Stimulated activated CD4-positive, alpha-beta T cell treated with anti-CD3 and anti-CD28 coated beads, TNF-alpha, amount 100 ng/mL, for 24 hours (primary cell): ENCODE results near the gene AKNAD1.

Experiments used
- DNase-seq, 3 experiments: peaks; one replicate each; pipeline ENCODE4 v3.0.0-alpha.2; 2020; ENCODE audit warnings: low read depth in 3 of 3

Gene AKNAD1

DNA sequence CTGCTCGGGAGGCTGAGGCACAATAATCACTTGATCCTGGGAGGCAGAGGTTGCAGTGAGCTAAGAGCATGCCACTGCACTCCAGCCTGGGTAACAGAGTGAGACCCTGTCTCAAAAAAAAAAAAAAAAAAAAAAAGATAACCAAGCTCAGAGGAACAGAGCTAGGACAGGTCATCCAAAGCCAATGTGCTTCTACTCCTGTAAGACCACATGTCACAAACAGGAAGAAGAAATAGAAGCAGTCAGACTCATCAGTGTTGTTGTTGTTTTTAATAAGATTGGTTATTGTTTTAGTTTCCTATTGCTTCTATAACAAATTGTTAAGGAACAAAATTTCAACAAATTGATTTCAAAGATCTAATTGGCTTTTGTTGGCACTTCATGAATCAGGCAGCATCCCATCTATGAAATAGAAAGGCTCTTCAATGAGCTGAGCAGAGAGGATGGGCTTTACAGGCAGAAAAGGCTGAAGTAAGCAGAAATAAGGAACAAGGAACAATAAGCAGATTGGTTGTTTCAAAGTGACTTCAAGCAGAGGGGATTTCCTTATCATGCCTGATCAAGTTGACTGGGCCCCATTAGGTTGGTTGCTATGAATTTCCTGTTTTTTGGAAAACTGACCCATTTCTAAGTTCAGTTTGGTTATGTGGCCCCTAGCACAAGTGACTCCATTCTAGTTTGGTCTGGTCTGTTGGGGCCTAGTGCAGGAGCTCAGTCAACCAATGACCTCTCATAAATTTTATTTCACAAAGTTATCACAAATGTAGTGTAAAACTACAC is 6.0 kb upstream of the AKNAD1 start:
- DNase-seq, result no peak

DNA sequence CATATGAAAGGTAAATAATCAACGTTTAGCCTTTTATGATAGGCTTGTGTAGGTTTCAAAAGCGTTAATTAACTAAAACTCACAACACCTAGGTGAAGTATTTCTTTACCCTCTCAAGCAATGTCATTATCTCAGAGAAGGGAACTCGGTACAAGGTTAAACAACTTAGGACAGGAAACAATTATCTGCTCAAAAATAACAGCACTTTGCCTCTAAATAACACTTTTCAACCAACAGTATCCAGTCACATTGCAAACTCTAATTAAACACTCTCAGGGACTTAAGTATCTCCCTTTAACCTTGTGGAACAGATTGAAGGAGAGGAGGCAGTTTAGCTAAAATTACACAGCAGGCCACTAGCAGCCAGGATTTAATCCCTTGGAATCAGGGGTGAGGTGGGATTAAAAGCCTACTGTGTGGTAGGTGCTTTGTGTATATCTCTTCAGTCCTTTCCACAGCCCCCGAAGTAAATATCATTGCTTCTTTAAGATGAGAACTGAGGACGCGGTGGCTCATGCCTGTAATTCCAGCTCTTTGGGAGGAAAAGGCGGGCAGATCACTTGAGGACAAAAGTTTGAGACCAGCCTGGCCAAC is 5.2 kb upstream of the AKNAD1 start:
- DNase-seq, result no peak

DNA sequence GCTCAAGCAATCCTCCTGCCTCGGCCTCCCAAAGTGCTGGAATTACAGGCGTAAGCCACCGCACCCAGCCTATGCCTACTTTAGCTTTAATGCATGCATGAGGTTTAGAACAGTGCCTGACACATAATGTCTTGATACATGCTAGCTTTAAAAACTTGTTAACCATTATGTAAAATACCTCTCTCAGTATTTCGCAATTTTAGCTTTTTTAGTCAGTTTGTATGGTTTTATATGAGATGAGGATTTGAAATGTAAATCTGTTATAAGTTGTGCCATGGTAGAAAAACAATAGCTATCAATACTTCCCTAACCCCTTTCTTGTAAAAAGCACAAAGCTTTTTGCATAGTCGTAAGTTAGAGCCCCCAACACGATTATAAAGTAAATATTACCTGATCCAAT is 4.7 kb upstream of the AKNAD1 start:
- no peak for DNase-seq

DNA sequence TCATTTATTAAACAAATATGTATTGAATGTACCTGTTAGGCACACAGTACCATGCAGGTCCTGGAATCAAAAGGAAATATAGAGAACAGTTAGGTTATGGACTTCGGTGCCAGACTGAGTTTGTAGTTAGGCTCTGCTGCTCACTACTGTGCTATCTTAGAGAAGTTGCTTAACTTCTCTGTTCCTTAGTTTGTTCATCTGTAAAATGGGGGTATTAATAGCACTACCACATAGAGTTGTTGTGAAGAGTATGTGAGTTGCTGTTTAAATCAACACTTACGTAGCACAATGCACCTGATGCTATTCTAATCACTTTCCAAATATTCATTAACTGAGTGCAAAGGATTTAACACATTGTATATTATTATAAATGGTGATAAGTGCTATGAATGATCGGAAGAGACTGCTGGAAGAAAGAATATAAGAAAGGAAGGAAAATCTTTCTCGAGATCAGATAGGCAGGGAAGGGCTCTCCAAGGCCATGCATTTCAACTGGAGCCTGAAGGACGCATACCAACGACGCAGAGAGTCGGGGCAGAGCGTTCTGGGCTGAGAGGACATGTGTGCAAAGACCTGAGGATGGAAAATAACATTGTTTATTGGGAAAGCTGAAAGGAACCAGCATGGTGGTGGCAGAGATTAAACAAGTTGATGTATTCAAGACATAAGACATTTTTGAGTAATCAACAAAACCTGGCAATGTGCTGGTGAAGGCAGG is 3.5 kb upstream of the AKNAD1 start:
- no peak for DNase-seq

DNA sequence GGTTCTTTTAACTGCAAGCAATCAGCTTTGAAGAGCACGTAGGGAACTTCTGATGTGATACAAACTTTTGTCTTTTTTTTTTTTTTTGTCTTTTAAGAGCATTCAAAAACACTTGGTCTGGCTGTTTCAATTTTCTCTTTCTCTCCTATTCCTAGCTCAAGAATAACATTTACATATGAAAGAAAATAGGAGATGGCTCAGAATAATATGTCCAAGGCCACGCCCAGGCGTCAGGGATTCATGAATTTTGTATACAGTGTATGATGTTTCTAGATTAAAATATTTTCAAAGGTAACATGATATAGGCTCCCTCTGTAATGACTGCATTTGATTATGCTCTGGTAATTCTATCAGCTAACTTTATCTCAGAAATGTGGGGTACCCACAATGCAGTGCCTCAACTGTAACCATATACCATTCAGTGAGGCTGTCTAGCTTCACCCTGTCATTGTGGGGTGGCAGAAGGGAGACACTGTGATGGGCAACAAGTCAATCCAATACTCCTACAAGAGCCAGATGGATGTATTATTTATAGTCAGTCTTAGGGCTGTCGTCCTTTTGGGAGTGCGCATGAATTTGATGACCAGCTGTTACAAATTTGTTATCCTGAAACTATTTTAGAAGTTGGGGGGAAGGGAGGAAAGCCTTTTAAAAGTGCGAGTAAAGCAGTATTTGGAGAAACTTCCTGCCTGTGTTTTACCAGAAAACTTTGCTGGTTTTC is 1.5 kb upstream of the AKNAD1 start:
- no peak for DNase-seq

DNA sequence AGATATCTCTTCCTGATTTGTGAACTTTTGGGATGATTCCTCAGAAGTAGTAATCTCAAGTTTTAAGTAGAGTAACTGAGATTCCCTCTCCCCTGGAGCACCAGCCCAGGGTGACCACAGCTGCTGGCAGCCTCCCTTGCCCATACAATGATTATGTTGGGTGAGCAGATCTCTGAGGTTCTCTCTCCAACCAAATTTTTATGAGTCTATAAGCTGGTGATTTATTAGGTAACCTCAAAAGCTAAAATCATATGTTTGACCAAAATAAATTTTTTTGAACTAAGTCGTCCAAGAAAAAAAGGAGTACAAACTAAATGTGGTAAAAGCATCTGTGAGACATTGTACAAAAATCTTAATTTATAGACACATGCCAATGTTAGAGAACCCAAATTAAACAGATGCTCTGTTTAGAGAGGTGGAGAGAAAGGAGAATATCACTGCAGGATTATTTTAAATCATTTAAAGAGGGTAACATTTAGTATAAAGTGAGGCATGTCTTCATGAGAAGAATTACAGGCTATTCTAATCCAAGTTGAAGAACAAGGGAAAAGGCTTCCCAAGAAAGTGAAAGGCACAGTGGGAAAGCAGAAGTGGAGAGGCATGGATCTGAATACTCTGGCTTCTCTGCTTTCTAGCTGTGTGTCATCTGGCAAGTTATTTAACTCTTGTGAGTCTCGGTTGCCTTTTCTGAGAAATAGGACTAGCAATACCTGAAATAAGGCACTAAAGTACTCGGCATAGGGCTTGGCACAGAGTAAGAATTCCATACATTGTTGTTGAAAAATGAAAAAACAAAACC is 2.5 kb downstream of the AKNAD1 start:
- no peak for DNase-seq

DNA sequence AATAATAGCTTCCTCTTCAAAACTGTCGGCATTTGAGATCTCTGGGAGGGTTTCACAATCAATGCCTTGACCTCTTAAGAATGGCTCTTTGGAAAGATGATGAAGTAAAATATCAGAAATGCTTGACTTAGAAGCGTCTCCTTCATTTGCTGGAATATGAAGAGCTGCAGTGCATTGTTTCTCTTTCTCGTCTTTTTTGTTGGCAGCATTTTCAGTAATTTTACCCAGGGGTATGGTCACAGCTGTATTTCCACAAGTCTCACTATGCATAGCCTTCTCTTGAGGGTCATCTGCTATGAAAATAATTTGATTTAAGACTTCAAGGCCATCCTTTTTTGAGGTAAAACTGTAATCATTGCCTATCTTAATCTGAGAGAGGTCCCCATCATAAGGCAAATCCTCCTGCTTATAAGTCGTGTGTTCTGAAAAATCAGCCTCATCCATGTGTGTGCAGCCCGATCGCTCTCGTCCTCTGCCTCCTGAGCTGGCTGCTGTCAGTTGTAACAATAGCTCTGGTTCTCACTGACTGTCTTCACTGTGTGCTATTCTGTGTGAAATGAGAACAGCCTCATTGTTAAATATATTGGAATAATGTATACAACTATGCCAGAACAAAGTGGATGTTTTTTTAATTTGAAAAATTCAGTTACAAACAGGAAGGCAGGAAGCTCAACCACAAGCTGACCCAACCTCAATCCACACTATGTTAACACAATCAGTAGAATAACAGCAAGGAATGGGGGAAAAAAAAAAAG is 4.5 kb downstream of the AKNAD1 start:
- DNase-seq, result no peak

DNA sequence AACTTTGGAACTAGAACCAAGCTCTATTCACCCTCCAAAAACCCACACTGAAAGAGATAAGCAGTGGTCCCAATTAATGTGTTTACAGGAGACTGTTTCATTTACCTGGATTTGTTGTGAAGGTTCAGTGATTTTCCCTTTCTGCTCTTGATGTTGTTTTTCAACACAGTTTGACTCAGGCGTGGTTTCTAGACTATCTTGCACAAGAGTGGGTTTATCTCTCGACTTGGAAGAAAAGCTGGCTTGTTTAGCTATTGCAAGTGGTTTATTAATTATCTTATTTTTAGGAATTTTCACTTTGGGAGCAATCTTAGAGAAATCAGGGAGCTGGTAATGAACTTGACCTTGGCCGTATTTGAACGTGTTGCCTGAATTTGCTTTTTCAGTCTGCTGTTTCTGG is 5.3 kb downstream of the AKNAD1 start:
- no peak for DNase-seq

DNA sequence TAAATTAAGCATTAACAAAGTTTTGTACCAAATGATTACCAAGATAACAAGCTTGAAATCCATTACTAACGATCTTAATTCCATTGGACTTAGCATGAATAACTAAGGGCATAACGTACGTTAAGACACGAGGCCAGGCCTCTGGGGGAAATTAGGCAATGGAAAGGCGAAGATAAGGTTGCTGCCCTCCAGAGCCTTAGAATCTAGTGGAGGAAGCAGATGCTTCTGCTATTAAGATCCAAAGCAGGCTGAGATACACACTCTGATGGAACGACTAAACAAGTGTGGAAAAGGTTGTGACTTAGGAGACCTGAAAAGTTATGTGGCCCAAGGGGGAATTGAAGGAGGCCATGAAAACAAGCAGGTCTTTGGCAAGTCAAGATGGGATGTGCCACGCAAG is 6.0 kb downstream of the AKNAD1 start:
- DNase-seq, result no peak

DNA sequence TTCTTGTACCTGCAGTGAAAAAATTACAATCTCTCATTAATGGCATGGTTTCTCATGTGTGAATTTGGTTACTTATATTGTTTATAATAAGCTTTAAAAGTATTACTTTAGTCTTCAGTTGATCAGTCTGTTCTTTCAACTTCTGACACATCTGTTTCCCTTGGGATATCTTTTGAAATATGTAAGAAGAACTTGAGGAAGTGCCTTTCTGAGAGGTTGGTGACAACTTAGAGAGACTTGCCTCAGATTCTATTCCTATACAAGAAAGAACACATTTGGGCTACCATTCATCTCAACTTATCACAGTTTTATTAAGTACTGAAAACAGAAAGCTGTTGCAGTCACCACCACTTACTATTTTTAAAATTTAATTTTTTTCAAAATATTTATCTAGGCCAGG is 8.1 kb downstream of the AKNAD1 start:
- DNase-seq, result no peak

DNA sequence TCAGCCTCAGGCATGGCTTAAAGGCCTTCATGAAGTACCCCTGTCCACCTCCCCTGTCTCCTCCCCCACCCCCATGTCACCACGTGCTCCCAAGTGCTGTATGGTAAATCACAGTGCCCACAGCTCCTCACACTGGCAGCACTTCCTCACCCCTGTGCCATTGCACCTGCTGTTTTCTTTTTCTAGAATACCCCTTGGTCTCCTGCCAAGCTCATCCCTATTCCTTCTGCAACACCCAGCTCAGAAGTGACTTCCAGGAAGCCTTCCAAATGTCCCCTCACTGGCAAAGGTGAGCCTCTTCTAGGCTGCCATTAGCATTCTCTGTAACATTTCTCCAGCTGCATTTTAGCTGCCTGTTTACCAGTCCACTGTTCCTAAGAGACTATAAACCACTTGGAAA is 9.4 kb downstream of the AKNAD1 start:
- DNase-seq, result no peak

DNA sequence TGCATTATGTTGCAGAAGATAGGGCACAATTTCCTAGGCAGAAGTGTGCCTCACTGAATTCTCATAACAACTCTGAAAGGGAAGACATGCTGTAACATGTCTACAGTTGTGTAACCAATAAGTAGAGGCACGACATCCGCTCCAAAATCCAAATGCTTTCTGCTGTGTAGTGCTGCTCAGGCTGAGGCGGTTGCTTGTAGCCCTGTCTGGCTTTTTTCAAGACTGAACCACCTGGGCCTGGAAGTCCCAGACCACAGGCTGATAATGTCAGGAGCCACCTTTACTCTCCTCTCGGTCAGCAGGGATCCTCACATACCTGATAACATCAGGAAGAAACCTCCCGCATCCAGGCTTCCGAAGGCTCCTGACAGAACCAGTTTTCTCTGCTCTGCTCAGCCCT is 10.9 kb downstream of the AKNAD1 start:
- no peak for DNase-seq

DNA sequence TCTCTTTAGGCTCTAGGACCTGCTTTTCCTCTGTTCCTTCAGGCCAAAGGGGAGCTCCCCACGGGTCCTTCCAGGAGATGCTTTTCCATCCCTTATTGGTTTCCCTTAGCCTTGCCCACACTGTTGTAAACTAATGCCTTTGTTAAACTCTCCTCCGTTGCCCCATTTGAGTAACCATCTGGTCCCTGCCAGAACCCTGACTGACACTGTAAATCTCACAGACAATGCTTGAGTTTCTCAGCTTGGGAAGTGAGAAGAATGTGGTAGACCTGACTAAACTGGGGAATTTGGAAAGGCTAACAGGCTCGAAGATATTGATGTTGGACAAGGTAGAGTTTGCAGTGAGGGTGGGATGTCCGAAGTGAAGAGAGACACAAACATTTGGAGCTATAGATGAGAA is 11.4 kb downstream of the AKNAD1 start:
- no peak for DNase-seq

DNA sequence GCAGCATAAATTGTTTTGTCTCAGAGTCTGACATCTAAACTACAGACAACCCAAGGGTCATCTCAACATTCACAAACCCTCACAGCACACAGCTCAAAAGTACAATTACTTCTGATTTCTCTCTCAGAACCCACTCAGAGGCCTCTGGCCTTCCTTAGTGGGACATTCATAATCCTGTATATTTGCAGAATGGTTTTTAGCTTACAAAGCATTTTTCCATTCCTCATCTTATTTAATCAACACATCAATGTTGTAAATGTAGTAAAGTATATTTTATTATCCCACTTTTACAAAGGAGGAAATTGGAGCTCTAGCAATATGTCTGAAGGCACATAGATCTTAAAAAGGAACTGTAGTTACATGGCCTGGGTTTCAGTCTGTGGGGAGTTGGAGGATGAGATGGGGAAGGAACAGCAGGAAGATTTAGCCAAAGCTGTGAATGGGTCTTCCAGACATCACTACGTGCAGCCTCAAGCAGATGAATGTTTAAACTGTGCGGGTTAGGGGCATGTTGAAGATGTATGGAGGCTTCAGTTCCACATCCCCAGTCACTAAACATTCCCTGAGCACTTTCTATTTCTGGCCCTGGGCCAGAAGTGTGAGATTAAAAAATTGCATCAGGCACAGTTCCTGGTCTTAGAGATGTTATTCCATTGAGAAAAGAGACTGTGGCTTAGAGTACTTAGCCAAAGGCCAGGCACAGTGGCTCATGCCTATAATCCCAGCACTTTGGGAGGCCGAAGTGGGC is 13.3 kb downstream of the AKNAD1 start:
- DNase-seq, result no peak

DNA sequence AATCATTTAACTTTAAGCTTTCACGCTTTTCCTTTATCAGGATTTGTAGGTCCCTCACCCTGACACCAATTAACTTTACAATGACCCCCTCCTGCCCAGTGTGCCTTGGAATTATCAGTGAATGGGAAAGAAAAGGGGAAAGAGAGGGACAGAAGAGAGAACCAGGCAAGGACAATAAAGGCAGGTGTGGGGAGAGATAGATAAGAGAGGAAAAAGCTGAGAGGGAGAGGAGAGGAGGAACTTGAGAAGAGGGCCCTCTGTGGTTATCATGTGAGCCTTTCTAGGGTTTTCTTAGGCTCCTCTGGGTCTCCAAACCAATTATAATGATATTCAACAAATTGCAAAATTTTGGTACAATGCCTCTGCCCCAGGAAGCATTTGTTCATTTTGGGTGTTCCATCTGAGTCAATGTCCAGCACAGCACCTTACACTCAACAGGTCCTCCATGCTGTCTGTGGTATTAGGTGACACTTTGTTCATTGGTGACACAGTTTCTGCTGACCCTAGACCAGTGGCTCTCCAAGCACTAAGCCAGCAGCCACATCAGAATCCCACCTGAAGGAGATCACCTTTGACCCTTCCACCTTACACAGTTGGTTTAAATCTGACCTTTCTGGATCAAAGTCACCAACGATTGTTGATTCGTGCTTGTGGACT is 14.2 kb downstream of the AKNAD1 start:
- DNase-seq, result no peak

DNA sequence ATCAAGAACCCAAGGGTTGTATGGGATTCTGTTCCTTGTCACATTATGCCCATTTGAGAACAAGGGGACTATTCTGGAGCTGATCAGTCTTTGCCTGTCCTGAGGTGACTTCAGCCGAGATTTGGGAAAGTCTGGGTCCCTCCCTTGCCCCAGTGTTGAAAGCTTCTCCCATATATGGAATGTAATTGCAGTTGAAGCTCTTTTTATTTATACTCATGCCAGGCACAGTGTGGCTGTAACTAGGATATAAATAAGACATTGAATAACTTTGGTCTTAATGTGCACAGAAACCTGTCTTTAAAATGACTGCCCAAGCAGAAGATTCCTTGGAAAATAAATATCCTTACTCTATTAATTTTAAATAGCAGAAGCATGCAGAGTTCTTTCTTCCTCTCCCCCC is 15.2 kb downstream of the AKNAD1 start:
- DNase-seq, result no peak

DNA sequence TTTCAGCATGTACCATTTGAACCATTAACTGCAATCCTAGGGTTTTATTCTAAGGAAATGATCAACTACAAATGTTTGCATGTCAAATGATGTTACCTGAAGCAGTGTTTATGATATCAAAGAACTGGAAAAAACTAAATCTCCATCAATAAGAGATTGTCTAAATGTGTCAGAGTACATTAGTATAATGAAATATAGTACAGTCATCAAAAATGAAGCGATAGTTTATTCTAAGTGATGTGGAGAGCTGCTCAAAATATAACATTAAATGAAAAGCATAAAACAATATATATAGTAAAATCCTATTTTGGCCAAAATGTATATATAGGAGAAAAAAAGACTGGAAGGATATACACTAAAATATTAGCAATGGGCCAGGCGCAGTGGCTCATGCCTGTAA is 24.0 kb downstream of the AKNAD1 start:
- no peak for DNase-seq

DNA sequence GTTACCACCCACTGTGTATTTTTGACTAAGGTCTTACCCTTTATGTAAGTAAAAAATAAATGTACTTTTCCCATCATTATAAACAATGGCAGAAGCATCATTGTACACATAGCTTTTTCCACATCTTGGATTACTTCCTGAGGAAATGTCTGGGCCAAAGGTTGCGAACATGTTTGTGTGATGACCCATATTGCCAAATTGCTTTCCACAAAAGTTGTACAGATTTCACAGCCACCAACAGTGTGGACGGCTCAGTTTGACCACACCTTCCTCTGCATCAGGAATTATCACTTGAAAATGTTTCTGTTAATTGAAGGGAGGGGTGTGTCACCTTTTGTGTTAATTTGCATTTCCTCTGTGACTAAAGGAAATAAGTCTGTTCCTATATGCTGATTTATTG is 25.7 kb downstream of the AKNAD1 start:
- DNase-seq, result no peak

DNA sequence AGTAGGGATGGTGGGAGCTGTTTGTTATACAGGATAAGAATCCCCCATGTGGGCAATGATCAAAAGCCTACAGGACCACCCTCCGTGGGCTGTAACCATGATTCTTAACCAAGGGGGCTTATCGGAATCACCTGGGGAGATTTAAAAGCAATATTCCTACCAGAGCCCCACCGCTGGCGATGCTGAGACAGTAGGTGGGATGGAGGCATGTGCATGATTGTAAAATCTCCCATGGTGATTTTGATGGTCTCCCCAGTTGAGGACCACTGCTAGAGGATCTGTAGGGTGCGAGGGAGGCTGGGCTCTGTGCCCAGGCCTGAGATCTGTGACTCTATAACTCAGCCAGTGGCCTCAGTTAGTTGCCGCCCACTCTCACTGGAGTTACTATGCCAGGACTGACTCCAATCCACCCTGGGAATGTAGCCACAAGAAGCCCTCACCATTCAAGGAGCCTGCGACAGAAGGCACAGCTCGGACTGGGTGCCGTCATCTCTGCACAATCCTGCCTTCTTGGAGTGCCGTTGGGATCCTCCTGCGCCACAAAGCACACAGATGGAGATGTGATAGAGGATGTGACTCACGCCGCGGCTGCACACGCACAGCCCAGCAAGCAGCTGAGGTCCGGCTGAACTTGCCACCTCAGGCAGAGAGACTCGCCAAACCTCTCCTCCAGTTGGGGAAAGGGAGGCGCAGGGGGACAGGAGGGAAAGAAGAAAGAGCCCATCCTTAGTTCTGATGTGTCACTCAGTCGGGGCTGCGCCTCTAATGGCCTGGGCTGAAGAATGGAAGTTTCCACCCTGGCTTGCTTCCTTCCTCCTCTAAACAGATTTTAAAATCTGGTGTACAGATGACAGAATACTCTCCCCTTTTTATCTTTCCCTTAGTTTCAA is 26.5 kb downstream of the AKNAD1 start:
- no peak for DNase-seq
